SH-SY5Y (cell line): ENCODE measurements around the gene INPP4B.

Experiments
- GATA2 ChIP-seq: IDR thresholded peaks from 2 replicates; pipeline ENCODE4 v1.6.1; 2011; ENCODE audit warnings: mild to moderate bottlenecking, low read depth, low read length
- GATA3 ChIP-seq: IDR thresholded peaks from 2 replicates; pipeline ENCODE4 v1.6.1; 2011; ENCODE audit warnings: low read depth, mild to moderate bottlenecking, low read length, moderate library complexity

Gene INPP4B

DNA sequence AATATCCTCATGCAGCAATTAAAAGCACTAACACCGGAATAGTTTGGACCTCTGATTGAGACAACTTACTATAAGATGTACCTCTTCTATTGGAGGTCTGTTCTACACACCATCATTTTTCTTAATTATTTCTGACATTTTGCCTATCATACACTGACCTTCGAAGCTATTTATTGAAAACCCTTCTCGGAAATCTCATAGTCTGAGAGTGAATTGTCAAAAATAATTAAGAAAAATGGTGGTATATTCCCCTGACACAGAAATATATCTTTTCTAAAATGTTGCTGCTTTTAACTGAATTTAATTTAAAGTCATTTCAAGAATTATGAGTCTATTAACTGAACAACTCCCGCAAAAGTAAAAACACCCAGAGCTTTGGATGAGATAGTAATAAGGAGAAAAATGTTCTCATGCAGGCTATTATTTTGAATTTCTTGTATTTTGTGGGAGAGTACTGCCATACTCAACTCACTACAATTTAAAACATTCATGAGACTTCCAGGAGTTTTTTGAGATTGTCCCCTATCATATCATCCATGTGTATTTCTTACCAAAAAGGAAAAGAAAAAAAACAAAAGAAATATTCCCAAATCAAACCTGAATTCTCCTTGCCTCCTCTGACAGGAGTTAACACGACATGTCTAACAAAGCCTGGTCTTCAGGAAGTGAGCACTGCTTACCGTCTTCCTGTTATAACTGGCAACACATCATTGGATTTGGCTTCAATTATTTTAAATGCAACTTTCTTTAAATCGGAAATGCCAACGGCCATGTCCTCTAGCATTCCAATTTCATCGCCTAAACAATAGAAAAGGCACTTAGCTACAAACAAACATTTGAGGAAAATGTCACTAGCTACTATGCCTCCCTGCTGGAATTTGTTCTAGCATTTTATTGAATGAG is 724.4 kb downstream of the INPP4B start:
- TF ChIP-seq GATA2, result no peak
- TF ChIP-seq GATA3, result no peak

DNA sequence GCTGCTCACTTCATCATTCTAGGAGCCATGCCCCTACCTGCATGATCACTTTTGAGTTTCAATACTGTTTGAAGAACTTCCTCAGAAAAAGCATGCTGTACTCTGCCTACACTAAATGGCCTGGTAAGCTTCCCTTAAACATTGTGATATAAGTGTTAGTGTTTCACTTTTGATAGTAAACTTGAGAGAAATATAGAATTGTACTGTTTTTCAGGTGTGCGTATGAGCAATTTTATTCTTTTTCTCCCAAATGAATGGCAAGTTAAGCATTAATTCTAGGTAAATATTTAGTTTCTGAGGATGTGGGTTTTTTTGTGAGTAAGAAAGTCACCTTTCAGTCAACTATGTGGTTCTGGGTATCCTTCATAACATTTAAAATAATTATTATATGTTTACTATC is 725.2 kb downstream of the INPP4B start:
- no peak for TF ChIP-seq GATA2
- TF ChIP-seq GATA3, result no peak

DNA sequence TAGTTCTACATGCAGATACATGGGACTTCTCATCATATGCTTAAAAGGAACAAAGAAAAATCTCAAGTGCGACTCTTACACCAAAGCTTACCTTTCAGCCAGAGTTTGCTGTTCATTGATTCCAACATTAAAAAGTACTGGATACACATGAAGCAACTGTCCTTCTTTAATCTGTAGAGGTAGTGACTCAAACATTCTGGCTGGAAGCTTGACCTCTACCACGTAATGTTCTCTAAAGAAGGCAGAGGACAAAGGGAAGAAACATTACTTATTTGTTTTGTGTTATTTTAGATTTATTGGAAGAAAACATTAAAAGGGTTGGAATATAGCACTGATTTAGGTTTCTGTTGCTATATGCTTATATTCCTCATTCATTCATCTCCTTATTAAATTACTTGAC is 733.6 kb downstream of the INPP4B start:
- no peak for TF ChIP-seq GATA2
- TF ChIP-seq GATA3, result no peak

- TF ChIP-seq GATA2 (no peak), GATA3 (no peak)
These were observed 736.0 kb downstream of the INPP4B start for GRCh38 chr4:142110136-142110535.

DNA sequence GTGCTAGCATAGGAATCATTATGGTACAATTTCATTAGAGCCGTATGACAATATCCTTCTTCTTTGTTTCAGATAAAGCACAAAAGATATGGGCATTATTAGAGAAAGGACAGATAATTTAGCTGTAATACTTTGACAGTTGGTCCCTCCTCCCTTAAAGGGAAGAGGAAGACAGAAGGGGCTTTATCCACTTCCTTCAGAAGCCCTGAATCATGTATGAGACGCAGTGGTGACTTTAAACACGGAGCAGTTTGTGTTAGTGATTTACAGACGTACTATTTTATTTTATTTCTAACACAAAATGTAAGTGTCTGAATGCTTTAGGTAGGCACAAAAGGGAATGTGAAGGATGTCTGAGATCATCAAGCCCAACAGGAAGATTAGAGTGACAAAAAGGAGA is 742.1 kb downstream of the INPP4B start:
- TF ChIP-seq GATA3, result no peak
- no peak for TF ChIP-seq GATA2

DNA sequence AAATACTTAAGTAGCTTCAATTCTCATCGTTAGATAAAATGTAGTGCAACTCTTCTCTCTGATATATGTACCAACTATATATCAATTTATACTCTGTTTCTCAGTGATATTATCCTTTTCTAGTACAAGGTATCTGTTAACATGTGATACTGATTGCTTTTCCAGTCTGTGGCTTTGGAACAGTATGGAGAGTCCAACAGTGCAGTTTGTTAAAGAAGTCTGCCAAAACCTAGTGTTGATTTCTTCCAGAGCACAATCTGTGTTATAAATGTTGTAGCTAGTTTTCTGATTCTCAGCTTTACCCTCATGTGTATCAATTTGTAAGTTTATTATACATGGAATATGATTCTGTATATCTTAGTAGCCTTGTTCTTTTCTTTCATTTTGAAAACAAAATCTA is 744.7 kb downstream of the INPP4B start:
- TF ChIP-seq GATA2, result no peak
- no peak for TF ChIP-seq GATA3

- TF ChIP-seq GATA2 (no peak), GATA3 (no peak)
These were observed 745.2 kb downstream of the INPP4B start for GRCh38 chr4:142100941-142101340.

GRCh38 chr4:142098900-142099545 is 747.1 kb downstream of the INPP4B start:
- TF ChIP-seq GATA3 (no peak), GATA2 (no peak)

GRCh38 chr4:142098380-142098779 is 747.7 kb downstream of the INPP4B start:
- TF ChIP-seq GATA3 (no peak), GATA2 (no peak)

DNA sequence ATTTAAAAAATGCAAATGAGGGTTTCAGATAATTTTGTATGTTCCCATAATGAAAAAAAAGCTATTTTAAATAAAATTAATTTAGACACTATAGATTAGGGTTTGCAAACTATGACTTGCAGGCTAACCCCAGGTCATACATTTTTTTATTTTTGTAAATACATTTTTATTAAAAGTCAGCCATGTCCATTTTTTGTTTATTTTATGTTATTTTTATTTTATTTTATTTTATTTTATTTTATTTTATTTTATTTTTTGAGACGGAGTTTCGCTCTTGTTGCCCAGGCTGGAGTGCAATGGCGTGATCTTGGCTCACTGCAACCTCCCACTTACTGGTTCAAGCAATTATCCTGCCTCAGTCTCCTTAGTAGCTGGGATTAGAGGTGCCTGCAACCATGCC is 749.1 kb downstream of the INPP4B start:
- TF ChIP-seq GATA3 (no peak), GATA2 (no peak)

- no peak for TF ChIP-seq GATA2
- no peak for TF ChIP-seq GATA3
These were observed 750.1 kb downstream of the INPP4B start for GRCh38 chr4:142095886-142096605.

DNA sequence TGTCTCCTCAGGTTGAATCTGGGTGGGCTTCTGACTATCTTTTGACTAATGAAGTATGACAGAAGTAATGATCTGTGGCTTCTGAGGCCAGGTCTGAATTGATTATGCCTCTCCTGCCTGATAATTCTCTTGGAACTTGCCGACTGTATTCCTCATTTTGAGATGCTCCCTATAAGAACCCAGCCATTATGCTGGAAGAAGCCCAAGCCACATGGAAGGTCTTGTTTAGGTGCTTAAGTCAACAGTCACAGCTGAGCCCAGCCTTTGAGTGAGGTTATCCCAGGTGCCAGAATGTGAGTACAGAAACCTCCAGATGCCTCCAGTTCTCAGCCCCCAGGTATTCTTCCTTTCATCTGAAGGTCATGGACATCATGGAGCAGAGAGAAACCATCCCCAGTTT is 753.2 kb downstream of the INPP4B start:
- TF ChIP-seq GATA2, result no peak
- no peak for TF ChIP-seq GATA3

GRCh38 chr4:142091691-142092182 is 754.4 kb downstream of the INPP4B start:
- TF ChIP-seq GATA3 (no peak), GATA2 (no peak)

DNA sequence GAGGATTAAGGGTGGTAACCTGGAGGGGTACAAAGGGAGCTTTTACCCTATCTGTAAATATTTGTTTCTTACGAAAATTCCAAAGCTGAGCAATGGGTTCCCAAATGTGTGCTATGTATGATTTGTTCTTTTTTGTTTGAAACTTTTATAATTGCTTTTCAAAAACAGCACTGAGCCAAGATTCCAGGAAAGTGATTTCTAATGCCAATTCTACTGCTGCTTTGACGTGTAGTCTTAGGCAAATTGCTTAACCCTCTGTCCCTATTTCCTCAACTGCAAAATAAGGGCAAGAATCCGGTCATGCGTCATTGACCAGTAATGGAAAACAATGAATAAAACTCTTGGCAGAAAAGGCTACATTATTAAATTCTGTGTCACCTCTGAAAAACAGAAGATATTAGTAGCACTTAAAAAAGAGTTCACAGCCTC is 755.0 kb downstream of the INPP4B start:
- no peak for TF ChIP-seq GATA3
- no peak for TF ChIP-seq GATA2

GRCh38 chr4:142088906-142089305 is 757.2 kb downstream of the INPP4B start:
- TF ChIP-seq GATA2, result no peak
- no peak for TF ChIP-seq GATA3
